Liver (tissue), 9 donors: Measurements from ENCODE around the gene TUBGCP6. TPM values are rescaled to one million over a fixed set of nuclear protein-coding genes. Genes with fewer than 3 reads are reported as not detected.

Source experiments
- DNase-seq: peaks from one replicate; pipeline ENCODE4 v3.0.0-alpha.2; 2017; ENCODE audit warnings: low spot score
- H3K27ac ChIP-seq, 2 donors: one replicate each; pipeline ENCODE4 v1.7.0; 2013; ENCODE audit warnings: inconsistent platforms in 2 of 2, low read length in 2 of 2, control low read depth in 1 of 2, low read depth in 1 of 2, mild to moderate bottlenecking in 1 of 2
- H3K27me3 ChIP-seq, 4 donors: one replicate each; pipeline versions ENCODE4 v1.6.1 to v1.7.0; 2013; ENCODE audit warnings: low read length in 3 of 4, inconsistent platforms in 1 of 4, mild to moderate bottlenecking in 1 of 4, moderate library complexity in 1 of 4; ENCODE audit not compliant: control insufficient read depth in 4 of 4, insufficient read depth in 4 of 4
- H3K36me3 ChIP-seq, 4 donors: one replicate each; pipeline versions ENCODE4 v1.6.1 to v1.7.0; 2013; ENCODE audit warnings: low read length in 3 of 4, mild to moderate bottlenecking in 3 of 4, low read depth in 1 of 4, moderate library complexity in 1 of 4; ENCODE audit not compliant: control insufficient read depth in 4 of 4, insufficient read depth in 3 of 4
- H3K4me1 ChIP-seq, 4 donors: one replicate each; pipeline versions ENCODE4 v1.6.1 to v1.7.0; 2013; ENCODE audit warnings: low read length in 3 of 4, mild to moderate bottlenecking in 3 of 4, moderate library complexity in 1 of 4; ENCODE audit not compliant: control insufficient read depth in 4 of 4, insufficient read depth in 4 of 4
- H3K4me3 ChIP-seq, 3 donors: one replicate each; pipeline versions ENCODE4 v1.6.1 to v1.7.0; 2013; ENCODE audit warnings: low read length in 3 of 3, control low read depth in 1 of 3, low read depth in 1 of 3, mild to moderate bottlenecking in 1 of 3
- H3K9ac ChIP-seq, 2 donors: one replicate each; pipeline ENCODE4 v1.7.0; 2013; ENCODE audit warnings: low read length in 2 of 2, mild to moderate bottlenecking in 2 of 2, moderate library complexity in 2 of 2, control low read depth in 1 of 2, low read depth in 1 of 2
- H3K9me3 ChIP-seq, 4 donors: one replicate each; pipeline versions ENCODE4 v1.6.1 to v1.7.0; 2013; ENCODE audit warnings: low read length in 3 of 4; ENCODE audit not compliant: control insufficient read depth in 4 of 4
- CTCF ChIP-seq: fragments of 150-350 bp; IDR thresholded peaks from 2 replicates; pipeline ENCODE4 v1.5.1; 2017; ENCODE audit warnings: improper control_type of control experiment, low read depth, low read length; ENCODE audit not compliant: missing input control
- FOXA1 ChIP-seq: IDR thresholded peaks from 2 replicates; pipeline ENCODE4 v1.6.1; 2016; ENCODE audit warnings: antibody characterized with exemption
- GABPA ChIP-seq, 2 donors: IDR thresholded peaks in 1 of 2; conservative IDR thresholded peaks in 1 of 2; 2 replicates each; pipeline ENCODE4 v1.6.1; 2016; ENCODE audit warnings: antibody characterized with exemption in 2 of 2, mild to moderate bottlenecking in 1 of 2, moderate library complexity in 1 of 2
- HNF4A ChIP-seq, 2 donors: conservative IDR thresholded peaks; 2 replicates each; pipeline ENCODE4 v1.6.1; 2016; ENCODE audit warnings: antibody characterized with exemption in 2 of 2, mild to moderate bottlenecking in 2 of 2
- RAD21 ChIP-seq, 2 donors: IDR thresholded peaks; 2 replicates each; pipeline ENCODE4 v1.6.1; 2016; ENCODE audit warnings: antibody characterized with exemption in 2 of 2, mild to moderate bottlenecking in 2 of 2
- SP1 ChIP-seq: IDR thresholded peaks from 2 replicates; pipeline ENCODE4 v1.6.1; 2018; ENCODE audit warnings: antibody characterized with exemption, mild to moderate bottlenecking
- YY1 ChIP-seq: IDR thresholded peaks from 2 replicates; pipeline ENCODE4 v1.6.1; 2016; ENCODE audit warnings: antibody characterized with exemption, mild to moderate bottlenecking
- ZBTB33 ChIP-seq: IDR thresholded peaks from 2 replicates; pipeline ENCODE4 v1.6.1; 2016; ENCODE audit warnings: antibody characterized with exemption
- WGBS: extraction: QIAGEN DNeasy Blood & Tissue Kit; methylation state at CpG from one replicate; pipeline ENCODE4 v1.1.7; 2013; 5-methylcytosine and 5-hydroxymethylcytosine counted together
- polyA plus RNA-seq, 2 donors: library from polyadenylated mRNA; stranded (reverse) in 1 of 2; unstranded in 1 of 2; fragments of 200-250 nt in 1 of 2; fragments of >200 nt in 1 of 2; fragmentation: Nextera tagmentation in 1 of 2; extraction: Ambion mirVana in 1 of 2; gene quantifications; one replicate each; pipeline versions ENCODE4 v1.2.1 to v1.2.3, GENCODE V29; 2013 to 2015
- total RNA-seq, 2 donors: library from RNA; depleted of rRNA; stranded (reverse); fragments of >200 nt; gene quantifications; one replicate each; pipeline ENCODE4 v1.2.3, GENCODE V29; 2014
- TF ChIP-seq, protein P1 (sequence below): IDR thresholded peaks from 2 replicates; pipeline ENCODE4 v1.6.1; 2016; ENCODE audit warnings: antibody characterized with exemption, mild to moderate bottlenecking
- donor health status: healthy.
- donor health status: healthy.
- donor health status: healthy.
- donor health status: healthy.
- donor health status: healthy.

TUBGCP6 gene, protein sequence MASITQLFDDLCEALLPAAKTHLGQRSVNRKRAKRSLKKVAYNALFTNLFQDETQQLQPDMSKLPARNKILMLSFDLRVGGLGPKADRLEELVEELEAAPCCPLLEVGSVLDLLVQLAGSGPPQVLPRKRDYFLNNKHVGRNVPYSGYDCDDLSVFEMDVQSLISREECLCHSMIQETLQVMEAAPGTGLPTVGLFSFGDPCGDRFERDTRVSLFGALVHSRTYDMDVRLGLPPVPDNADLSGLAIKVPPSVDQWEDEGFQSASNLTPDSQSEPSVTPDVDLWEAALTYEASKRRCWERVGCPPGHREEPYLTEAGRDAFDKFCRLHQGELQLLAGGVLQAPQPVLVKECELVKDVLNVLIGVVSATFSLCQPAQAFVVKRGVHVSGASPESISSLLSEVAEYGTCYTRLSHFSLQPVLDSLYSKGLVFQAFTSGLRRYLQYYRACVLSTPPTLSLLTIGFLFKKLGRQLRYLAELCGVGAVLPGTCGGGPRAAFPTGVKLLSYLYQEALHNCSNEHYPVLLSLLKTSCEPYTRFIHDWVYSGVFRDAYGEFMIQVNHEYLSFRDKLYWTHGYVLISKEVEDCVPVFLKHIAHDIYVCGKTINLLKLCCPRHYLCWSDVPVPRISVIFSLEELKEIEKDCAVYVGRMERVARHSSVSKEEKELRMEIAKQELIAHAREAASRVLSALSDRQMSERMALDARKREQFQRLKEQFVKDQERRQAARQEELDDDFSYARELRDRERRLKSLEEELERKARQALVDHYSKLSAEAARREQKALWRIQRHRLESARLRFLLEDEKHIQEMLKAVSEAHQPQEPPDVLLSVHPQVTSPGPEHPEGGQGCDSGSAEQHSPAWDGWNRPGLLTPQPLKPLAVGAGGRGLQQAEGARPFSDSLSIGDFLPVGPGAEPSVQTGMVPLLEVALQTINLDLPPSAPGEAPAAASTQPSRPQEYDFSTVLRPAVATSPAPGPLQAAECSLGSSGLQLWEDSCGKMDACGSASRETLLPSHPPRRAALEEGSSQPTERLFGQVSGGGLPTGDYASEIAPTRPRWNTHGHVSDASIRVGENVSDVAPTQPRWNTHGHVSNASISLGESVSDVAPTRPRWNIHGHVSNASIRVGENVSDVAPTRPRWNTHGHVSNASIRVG (N-terminal part only)
- total RNA-seq, result 10 to 100 TPM; 20.9 to 31.7 TPM
- polyA plus RNA-seq, result 10 to 100 TPM in 1 of 2 donors, 1 to 10 TPM in 1; 9.3 to 11.9 TPM

- H3K4me1 ChIP-seq, result peaks cover 3 to 66% (median 50%) of the 10 kb centered on the region in 4 donors
- WGBS, result under 1% methylated on average over 76 of the region's 76 CpGs
Observed at GRCh38 chr22:50244420-50245213, at the start of gene TUBGCP6. Gene TUBGCP6 (minus strand): TSS chr22:50245023. CDS start chr22:50244459, 564 bp downstream.

More at GRCh38 chr22:50244420-50245213, at the start of gene TUBGCP6:
- DNase-seq, result peak; percentile 94
- H3K9ac ChIP-seq, result peak within 1 kb of the TSS; percentile 46 to 89
- no peaks in the 10 kb centered on the region for H3K9me3 ChIP-seq
- H3K4me3 ChIP-seq, result peak within 1 kb of the TSS; percentile 78 to 99 (median 87)
- H3K36me3 ChIP-seq, result peaks cover 2 to 10% (median 7%) of the 10 kb centered on the region in 4 donors
- TF ChIP-seq SP1 (peak; percentile 58), RAD21 (IDR thresholded peaks at IDR 0.05) (peak in 1 of 2 donors; percentile 27), GABPA (IDR thresholded peaks at IDR 0.05 in 1 of 2, conservative IDR thresholded peaks at IDR 0.05 in 1 of 2) (peak; percentile 95 to 99), CTCF (peak; percentile 23), ZBTB33 (no peak), FOXA1 (no peak), YY1 (peak; percentile 72), HNF4A (conservative IDR thresholded peaks at IDR 0.05) (peak in 1 of 2 donors; percentile 37)
- TF ChIP-seq, protein P1, sequence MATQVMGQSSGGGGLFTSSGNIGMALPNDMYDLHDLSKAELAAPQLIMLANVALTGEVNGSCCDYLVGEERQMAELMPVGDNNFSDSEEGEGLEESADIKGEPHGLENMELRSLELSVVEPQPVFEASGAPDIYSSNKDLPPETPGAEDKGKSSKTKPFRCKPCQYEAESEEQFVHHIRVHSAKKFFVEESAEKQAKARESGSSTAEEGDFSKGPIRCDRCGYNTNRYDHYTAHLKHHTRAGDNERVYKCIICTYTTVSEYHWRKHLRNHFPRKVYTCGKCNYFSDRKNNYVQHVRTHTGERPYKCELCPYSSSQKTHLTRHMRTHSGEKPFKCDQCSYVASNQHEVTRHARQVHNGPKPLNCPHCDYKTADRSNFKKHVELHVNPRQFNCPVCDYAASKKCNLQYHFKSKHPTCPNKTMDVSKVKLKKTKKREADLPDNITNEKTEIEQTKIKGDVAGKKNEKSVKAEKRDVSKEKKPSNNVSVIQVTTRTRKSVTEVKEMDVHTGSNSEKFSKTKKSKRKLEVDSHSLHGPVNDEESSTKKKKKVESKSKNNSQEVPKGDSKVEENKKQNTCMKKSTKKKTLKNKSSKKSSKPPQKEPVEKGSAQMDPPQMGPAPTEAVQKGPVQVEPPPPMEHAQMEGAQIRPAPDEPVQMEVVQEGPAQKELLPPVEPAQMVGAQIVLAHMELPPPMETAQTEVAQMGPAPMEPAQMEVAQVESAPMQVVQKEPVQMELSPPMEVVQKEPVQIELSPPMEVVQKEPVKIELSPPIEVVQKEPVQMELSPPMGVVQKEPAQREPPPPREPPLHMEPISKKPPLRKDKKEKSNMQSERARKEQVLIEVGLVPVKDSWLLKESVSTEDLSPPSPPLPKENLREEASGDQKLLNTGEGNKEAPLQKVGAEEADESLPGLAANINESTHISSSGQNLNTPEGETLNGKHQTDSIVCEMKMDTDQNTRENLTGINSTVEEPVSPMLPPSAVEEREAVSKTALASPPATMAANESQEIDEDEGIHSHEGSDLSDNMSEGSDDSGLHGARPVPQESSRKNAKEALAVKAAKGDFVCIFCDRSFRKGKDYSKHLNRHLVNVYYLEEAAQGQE, result peak; percentile 8
- H3K27me3 ChIP-seq, result no peaks in the 10 kb centered on the region
- peak within 1 kb of the TSS; percentile 80 to 95 for H3K27ac ChIP-seq
